Measurements from ENCODE around the gene SIAH3.

GRCh38 chr13:45834411-45834994 is 17.1 kb downstream of the SIAH3 start:
- TF ChIP-seq, protein P1, sequence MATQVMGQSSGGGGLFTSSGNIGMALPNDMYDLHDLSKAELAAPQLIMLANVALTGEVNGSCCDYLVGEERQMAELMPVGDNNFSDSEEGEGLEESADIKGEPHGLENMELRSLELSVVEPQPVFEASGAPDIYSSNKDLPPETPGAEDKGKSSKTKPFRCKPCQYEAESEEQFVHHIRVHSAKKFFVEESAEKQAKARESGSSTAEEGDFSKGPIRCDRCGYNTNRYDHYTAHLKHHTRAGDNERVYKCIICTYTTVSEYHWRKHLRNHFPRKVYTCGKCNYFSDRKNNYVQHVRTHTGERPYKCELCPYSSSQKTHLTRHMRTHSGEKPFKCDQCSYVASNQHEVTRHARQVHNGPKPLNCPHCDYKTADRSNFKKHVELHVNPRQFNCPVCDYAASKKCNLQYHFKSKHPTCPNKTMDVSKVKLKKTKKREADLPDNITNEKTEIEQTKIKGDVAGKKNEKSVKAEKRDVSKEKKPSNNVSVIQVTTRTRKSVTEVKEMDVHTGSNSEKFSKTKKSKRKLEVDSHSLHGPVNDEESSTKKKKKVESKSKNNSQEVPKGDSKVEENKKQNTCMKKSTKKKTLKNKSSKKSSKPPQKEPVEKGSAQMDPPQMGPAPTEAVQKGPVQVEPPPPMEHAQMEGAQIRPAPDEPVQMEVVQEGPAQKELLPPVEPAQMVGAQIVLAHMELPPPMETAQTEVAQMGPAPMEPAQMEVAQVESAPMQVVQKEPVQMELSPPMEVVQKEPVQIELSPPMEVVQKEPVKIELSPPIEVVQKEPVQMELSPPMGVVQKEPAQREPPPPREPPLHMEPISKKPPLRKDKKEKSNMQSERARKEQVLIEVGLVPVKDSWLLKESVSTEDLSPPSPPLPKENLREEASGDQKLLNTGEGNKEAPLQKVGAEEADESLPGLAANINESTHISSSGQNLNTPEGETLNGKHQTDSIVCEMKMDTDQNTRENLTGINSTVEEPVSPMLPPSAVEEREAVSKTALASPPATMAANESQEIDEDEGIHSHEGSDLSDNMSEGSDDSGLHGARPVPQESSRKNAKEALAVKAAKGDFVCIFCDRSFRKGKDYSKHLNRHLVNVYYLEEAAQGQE (IDR thresholded peaks at IDR 0.05; ENCODE audit: insufficient read depth in 1 of 2, low read depth in 2 of 2, low read length in 2 of 2) = no peak
- TF ChIP-seq POLR2AphosphoS5 (IDR thresholded peaks at IDR 0.05; ENCODE audit: low read depth, low read length) (no peak), TAF1 (IDR thresholded peaks at IDR 0.05; ENCODE audit: borderline replicate concordance, insufficient read depth, low read length) (no peak), SIN3A (IDR thresholded peaks at IDR 0.05; ENCODE audit: borderline replicate concordance, insufficient read depth, low read length) (no peak)
